Fibroblast of pulmonary artery (primary cell): ENCODE measurements around the gene RC3H2.
"Not testable (repeated sequence)": the region's sequence is repeated elsewhere in the genome, so short reads cannot be mapped to it uniquely, and the experiment has no call there.

Source experiments
- DNase-seq: peaks from one replicate; pipeline ENCODE4 v3.0.0-alpha.2; 2010; ENCODE audit warnings: low read depth
- H3K4me3 ChIP-seq: replicated peaks from 2 replicates; pipeline ENCODE4 v1.5.1; 2011; ENCODE audit warnings: low read depth, mild to moderate bottlenecking, control low read depth, low read length, moderate library complexity
- CTCF ChIP-seq: IDR thresholded peaks from 2 replicates; pipeline ENCODE4 v1.5.1; 2011; ENCODE audit warnings: mild to moderate bottlenecking, control low read depth, low read length, inconsistent platforms; ENCODE audit errors: missing control alignments

The RC3H2 gene

GRCh38 chr9:122922713-122923112 is 17.6 kb upstream of the RC3H2 start:
- H3K4me3 ChIP-seq, result no peak overlapping the region
- no peak for DNase-seq
- TF ChIP-seq CTCF, result no peak

GRCh38 chr9:122918310-122918709 is 13.2 kb upstream of the RC3H2 start:
- no peak for DNase-seq
- no peak overlapping the region for H3K4me3 ChIP-seq
- TF ChIP-seq CTCF, result no peak

GRCh38 chr9:122912964-122913673 is 8.0 kb upstream of the RC3H2 start, which contains the start of gene ZBTB6:
Gene ZBTB6, minus strand, starts transcription at chr9:122913323. Its CDS starts 1,251 bp downstream, at chr9:122912072.
- DNase-seq, result peak; percentile 86
- peak within 1 kb of the TSS; percentile 89 for H3K4me3 ChIP-seq

GRCh38 chr9:122912671-122912963 is 7.5 kb upstream of the RC3H2 start:
- peak overlapping the region; percentile 89 for H3K4me3 ChIP-seq
- TF ChIP-seq CTCF, result no peak
- no peak for DNase-seq

More at GRCh38 chr9:122912964-122913673, 8.0 kb upstream of the RC3H2 start, which contains the start of gene ZBTB6:
- TF ChIP-seq CTCF, result no peak

- not testable (repeated sequence) for DNase-seq, H3K4me3 ChIP-seq
These were observed 963 bp upstream of the RC3H2 start for GRCh38 chr9:122906122-122906521.

- peak; percentile 39 for DNase-seq
- H3K4me3 ChIP-seq, result peak overlapping the region; percentile 89
- TF ChIP-seq CTCF, result no peak
These were observed 715 bp downstream of the RC3H2 start for GRCh38 chr9:122904466-122904822.

GRCh38 chr9:122900791-122901190 is 4.4 kb downstream of the RC3H2 start:
- peak overlapping the region; percentile 1 for H3K4me3 ChIP-seq
- peak; percentile 17 for DNase-seq
- TF ChIP-seq CTCF, result no peak

- DNase-seq, result no peak
- TF ChIP-seq CTCF, result no peak
- H3K4me3 ChIP-seq, result no peak overlapping the region
These were observed 7.2 kb downstream of the RC3H2 start for GRCh38 chr9:122897969-122898368.
